ENCODE results near the gene RAMACL. TPM values are rescaled to one million over a fixed set of nuclear protein-coding genes. Genes with fewer than 3 reads are reported as not detected.

Gene RAMACL
- total RNA-seq, 1 experiment from 2014 or later, result 0.28 TPM

DNA sequence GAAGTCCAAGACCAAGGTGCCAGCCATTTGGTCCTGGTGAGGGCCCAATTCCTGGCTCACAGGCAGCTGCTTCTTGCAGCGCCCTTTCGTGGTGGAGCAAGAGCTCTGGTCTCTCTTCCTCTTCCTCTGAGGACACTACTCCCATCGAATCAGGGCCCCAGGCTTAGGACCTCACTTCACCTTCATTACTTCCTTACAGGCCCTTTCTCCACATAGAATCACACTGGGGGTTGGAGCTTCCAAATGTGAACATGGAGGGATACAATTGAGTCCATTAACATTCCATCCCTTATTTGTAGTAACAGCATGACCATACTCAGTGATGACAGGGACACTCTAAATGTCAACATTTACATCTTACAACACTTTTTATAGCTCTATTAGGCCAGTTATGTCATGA is 2.3 kb downstream of the RAMACL start:
- no peaks in the 10 kb centered on the region for H3K27me3 ChIP-seq (ENCODE audit: insufficient read depth, low read length)
- H3K79me1 ChIP-seq (ENCODE audit: insufficient read depth, low read depth, low read length, poor library complexity, severe bottlenecking), result peaks cover 2% of the 10 kb centered on the region
- H4K20me1 ChIP-seq (ENCODE audit: control insufficient read depth, insufficient read depth, insufficient read length), result no peaks in the 10 kb centered on the region
- no peak overlapping the region for H3K27ac Mint-ChIP-seq
- TF ChIP-seq, protein P1, sequence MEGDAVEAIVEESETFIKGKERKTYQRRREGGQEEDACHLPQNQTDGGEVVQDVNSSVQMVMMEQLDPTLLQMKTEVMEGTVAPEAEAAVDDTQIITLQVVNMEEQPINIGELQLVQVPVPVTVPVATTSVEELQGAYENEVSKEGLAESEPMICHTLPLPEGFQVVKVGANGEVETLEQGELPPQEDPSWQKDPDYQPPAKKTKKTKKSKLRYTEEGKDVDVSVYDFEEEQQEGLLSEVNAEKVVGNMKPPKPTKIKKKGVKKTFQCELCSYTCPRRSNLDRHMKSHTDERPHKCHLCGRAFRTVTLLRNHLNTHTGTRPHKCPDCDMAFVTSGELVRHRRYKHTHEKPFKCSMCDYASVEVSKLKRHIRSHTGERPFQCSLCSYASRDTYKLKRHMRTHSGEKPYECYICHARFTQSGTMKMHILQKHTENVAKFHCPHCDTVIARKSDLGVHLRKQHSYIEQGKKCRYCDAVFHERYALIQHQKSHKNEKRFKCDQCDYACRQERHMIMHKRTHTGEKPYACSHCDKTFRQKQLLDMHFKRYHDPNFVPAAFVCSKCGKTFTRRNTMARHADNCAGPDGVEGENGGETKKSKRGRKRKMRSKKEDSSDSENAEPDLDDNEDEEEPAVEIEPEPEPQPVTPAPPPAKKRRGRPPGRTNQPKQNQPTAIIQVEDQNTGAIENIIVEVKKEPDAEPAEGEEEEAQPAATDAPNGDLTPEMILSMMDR (conservative IDR thresholded peaks at IDR 0.05), result no peak
- DNase-seq, result no peak
- no peak overlapping the region for H4K91ac ChIP-seq (ENCODE audit: insufficient read length, low read depth, low read length)
- H3K27me3 Mint-ChIP-seq (ENCODE audit: low read depth), result no peaks in the 10 kb centered on the region
- H3K79me2 ChIP-seq (ENCODE audit: insufficient read depth, low read length), result no peaks in the 10 kb centered on the region
- no peak overlapping the region for H4K8ac ChIP-seq (replicated peaks; ENCODE audit: insufficient read length, low read depth, low read length)
- no peaks in the 10 kb centered on the region for H3K36me3 Mint-ChIP-seq (ENCODE audit: insufficient read depth in 1 of 3, low read depth in 3 of 3)
- no peak overlapping the region for H3T11ph ChIP-seq (ENCODE audit: low read length)
- H3K23me2 ChIP-seq (ENCODE audit: insufficient read length, low read depth, low read length, poor library complexity, severe bottlenecking), result no peaks in the 10 kb centered on the region
- H3K4me2 ChIP-seq (ENCODE audit: insufficient read depth, insufficient read length, low read length), result no peak overlapping the region
- no peak overlapping the region for H3K9ac ChIP-seq (ENCODE audit: extremely low read depth, insufficient read length, low read length)
- H3K14ac ChIP-seq (ENCODE audit: insufficient read depth, low read length), result no peak overlapping the region
- H2AFZ ChIP-seq (ENCODE audit: low read length), result no peak overlapping the region
- H2BK20ac ChIP-seq (ENCODE audit: low read depth, low read length, poor library complexity, severe bottlenecking), result no peak overlapping the region
- H3K4me3 Mint-ChIP-seq, result no peak overlapping the region; a peak in 1 of 5 replicates
- peaks cover 3% of the 10 kb centered on the region; the same call in 1 of the 2 replicates for H3K4me1 ChIP-seq (ENCODE audit: insufficient read depth, low read length)
- H3K56ac ChIP-seq (ENCODE audit: insufficient read length, low read depth, low read length), result no peak overlapping the region
- H3K9me3 Mint-ChIP-seq, result no peaks in the 10 kb centered on the region
- no CpG with 5 or more reads among the region's 3 CpGs for WGBS (ENCODE audit: extremely low coverage, insufficient read length, low lambda C conversion rate)
- no peak overlapping the region for H2BK15ac ChIP-seq (ENCODE audit: low read depth, low read length)
- no peak overlapping the region for H2BK12ac ChIP-seq (ENCODE audit: insufficient read length, low read depth, low read length)
- peaks cover 20 to 22% of the 10 kb centered on the region in 2 experiments for H3K4me1 Mint-ChIP-seq
- H2AK5ac ChIP-seq (ENCODE audit: insufficient read length, low read length), result no peak overlapping the region
- no peak overlapping the region for H3K18ac ChIP-seq (ENCODE audit: insufficient read length, low read depth, low read length)
- H3K23ac ChIP-seq (ENCODE audit: insufficient read length, low read depth, low read length), result no peak overlapping the region
- H2BK5ac ChIP-seq (ENCODE audit: insufficient read length, low read length), result no peak overlapping the region
- no peak overlapping the region for H4K5ac ChIP-seq (ENCODE audit: insufficient read length, low read depth, low read length)
- no peak overlapping the region for H2BK120ac ChIP-seq (ENCODE audit: low read depth, low read length, poor library complexity, severe bottlenecking)
- no peak overlapping the region for H3K27ac ChIP-seq (ENCODE audit: insufficient read length, low read depth, low read length)
- no peak overlapping the region for H3K4ac ChIP-seq (ENCODE audit: low read depth, low read length)
- H3K9me3 ChIP-seq (ENCODE audit: control insufficient read depth, low read depth, low read length), result no peaks in the 10 kb centered on the region

Measured in H9 (cell line).